GM19328 (cell line): Measurements from ENCODE around the gene PRDM12.

ENCODE experiments used
- ATAC-seq: cut with Tn5 transposase; IDR thresholded peaks from one replicate; pipeline ENCODE4 v1.9.1; 2021; ENCODE audit warnings: mild to moderate bottlenecking, moderate library complexity; ENCODE audit not compliant: unreplicated experiment

Gene PRDM12

GRCh38 chr9:130687615-130688014, 23.2 kb downstream of the PRDM12 start:
- ATAC-seq = no peak

GRCh38 chr9:130688072-130688471, 23.7 kb downstream of the PRDM12 start:
- ATAC-seq = no peak

- no peak for ATAC-seq
Observed at GRCh38 chr9:130689572-130689936, 25.2 kb downstream of the PRDM12 start.

- no peak for ATAC-seq
Observed at GRCh38 chr9:130689937-130690700, 25.7 kb downstream of the PRDM12 start.

GRCh38 chr9:130692321-130692720, 27.9 kb downstream of the PRDM12 start:
- no peak for ATAC-seq

- ATAC-seq = no peak
Observed at GRCh38 chr9:130693101-130693425, 28.7 kb downstream of the PRDM12 start.

- peak; percentile 90 for ATAC-seq
Observed at GRCh38 chr9:130693426-130694191, 29.2 kb downstream of the PRDM12 start, which contains the start of gene EXOSC2. EXOSC2 (plus strand) TSS chr9:130693780; CDS start chr9:130693792, 12 bp downstream.

- ATAC-seq = no peak
Observed at GRCh38 chr9:130694205-130694604, 29.8 kb downstream of the PRDM12 start.

GRCh38 chr9:130696139-130696650, 31.8 kb downstream of the PRDM12 start:
- no peak for ATAC-seq

GRCh38 chr9:130696996-130697395, 32.6 kb downstream of the PRDM12 start:
- no peak for ATAC-seq

GRCh38 chr9:130698514-130698913, 34.1 kb downstream of the PRDM12 start:
- ATAC-seq = no peak

- no peak for ATAC-seq
Observed at GRCh38 chr9:130699047-130699446, 34.7 kb downstream of the PRDM12 start.

- ATAC-seq = no peak
Observed at GRCh38 chr9:130701059-130702022, 36.9 kb downstream of the PRDM12 start.

- no peak for ATAC-seq
Observed at GRCh38 chr9:130703501-130703900, 39.1 kb downstream of the PRDM12 start.

GRCh38 chr9:130707225-130707976, 43.0 kb downstream of the PRDM12 start:
- ATAC-seq = no peak

GRCh38 chr9:130710822-130711352, 46.5 kb downstream of the PRDM12 start:
- ATAC-seq = no peak

- no peak for ATAC-seq
Observed at GRCh38 chr9:130711469-130711868, 47.1 kb downstream of the PRDM12 start.

GRCh38 chr9:130712564-130713285, 48.3 kb downstream of the PRDM12 start:
- ATAC-seq = peak; percentile 95

- ATAC-seq = no peak
Observed at GRCh38 chr9:130713286-130713960, 49.0 kb downstream of the PRDM12 start.
